Upper lobe of left lung (tissue), 4 donors: ENCODE results near the gene CCSER2.

Experiments used
- CTCF ChIP-seq, 6 experiments: fragments of 450-650 bp in 4 of 6; fragments of 200-600 bp in 2 of 6; sonication (generic) in 2 of 6; IDR thresholded peaks; one replicate each; pipeline ENCODE4 v1.5.1; 2016 to 2019; ENCODE audit warnings: antibody characterized with exemption in 6 of 6
- EP300 ChIP-seq, 4 donors: sonication (generic); formaldehyde crosslinking; IDR thresholded peaks; one replicate each; pipeline ENCODE4 v1.5.1; 2017; ENCODE audit warnings: antibody characterized with exemption in 4 of 4, control low read depth in 2 of 4
- POLR2A ChIP-seq, 4 donors: fragments of 450-650 bp; IDR thresholded peaks; one replicate each; pipeline ENCODE4 v1.5.1; 2016 to 2017; ENCODE audit warnings: antibody characterized with exemption in 4 of 4, mild to moderate bottlenecking in 2 of 4
- POLR2AphosphoS5 ChIP-seq, 2 donors: sonication (generic); formaldehyde crosslinking; IDR thresholded peaks; one replicate each; pipeline ENCODE4 v1.5.1; 2017; ENCODE audit warnings: antibody characterized with exemption in 2 of 2

- TF ChIP-seq EP300 (IDR thresholded peaks at IDR 0.05) (no peak), CTCF (IDR thresholded peaks at IDR 0.05) (no peak), POLR2A (IDR thresholded peaks at IDR 0.05) (no peak), POLR2AphosphoS5 (IDR thresholded peaks at IDR 0.05) (no peak)
Measured at GRCh38 chr10:84290235-84290634, 38.2 kb upstream of the CCSER2 start.
